22Rv1 (cell line): ENCODE measurements around the gene ITGB3BP.

Experiments
- ZFX ChIP-seq: fragments of 450-650 bp; IDR thresholded peaks from 2 replicates; pipeline ENCODE4 v1.6.1; 2017; ENCODE audit warnings: antibody characterized with exemption, borderline replicate concordance
- TF ChIP-seq, protein P1 (sequence below): fragments of 450-650 bp; IDR thresholded peaks from 2 replicates; pipeline ENCODE4 v1.5.1; 2017; ENCODE audit warnings: mild to moderate bottlenecking

DNA sequence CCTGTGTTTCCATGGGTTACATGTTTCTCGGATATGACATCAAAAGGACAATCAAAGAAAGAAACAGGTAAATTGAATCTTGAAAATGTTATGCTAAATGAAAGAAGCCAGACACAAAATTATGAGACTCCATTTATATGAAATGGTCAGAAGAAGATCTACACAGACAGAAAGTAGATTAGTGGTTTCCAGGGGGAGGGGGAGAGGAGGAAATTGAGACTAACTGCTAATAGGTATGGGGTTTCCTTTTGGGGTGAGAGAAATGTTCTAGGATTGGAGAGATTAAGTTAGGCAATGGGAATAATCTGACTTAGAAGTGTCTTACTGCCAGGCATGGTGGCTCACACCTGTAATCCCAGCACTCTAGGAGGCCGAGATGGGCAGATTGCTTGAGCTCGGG lies 21.8 kb downstream of the ITGB3BP start:
- TF ChIP-seq, protein P1, sequence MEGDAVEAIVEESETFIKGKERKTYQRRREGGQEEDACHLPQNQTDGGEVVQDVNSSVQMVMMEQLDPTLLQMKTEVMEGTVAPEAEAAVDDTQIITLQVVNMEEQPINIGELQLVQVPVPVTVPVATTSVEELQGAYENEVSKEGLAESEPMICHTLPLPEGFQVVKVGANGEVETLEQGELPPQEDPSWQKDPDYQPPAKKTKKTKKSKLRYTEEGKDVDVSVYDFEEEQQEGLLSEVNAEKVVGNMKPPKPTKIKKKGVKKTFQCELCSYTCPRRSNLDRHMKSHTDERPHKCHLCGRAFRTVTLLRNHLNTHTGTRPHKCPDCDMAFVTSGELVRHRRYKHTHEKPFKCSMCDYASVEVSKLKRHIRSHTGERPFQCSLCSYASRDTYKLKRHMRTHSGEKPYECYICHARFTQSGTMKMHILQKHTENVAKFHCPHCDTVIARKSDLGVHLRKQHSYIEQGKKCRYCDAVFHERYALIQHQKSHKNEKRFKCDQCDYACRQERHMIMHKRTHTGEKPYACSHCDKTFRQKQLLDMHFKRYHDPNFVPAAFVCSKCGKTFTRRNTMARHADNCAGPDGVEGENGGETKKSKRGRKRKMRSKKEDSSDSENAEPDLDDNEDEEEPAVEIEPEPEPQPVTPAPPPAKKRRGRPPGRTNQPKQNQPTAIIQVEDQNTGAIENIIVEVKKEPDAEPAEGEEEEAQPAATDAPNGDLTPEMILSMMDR, result no peak
- TF ChIP-seq ZFX, result no peak
